Mucosa of rectum (tissue), 2 donors: ENCODE data around the gene TRAPPC8.
"Not testable (repeated sequence)": the region's sequence is repeated elsewhere in the genome, so short reads cannot be mapped to it uniquely, and the experiment has no call there.

Experiments used
- H3K27ac ChIP-seq, 2 donors: one replicate each; pipeline ENCODE4 v1.7.0; 2013; ENCODE audit warnings: inconsistent platforms in 2 of 2, low read depth in 2 of 2, low read length in 2 of 2
- H3K27me3 ChIP-seq, 2 donors: one replicate each; pipeline ENCODE4 v1.7.0; 2013; ENCODE audit warnings: low read length in 2 of 2; ENCODE audit not compliant: control insufficient read depth in 2 of 2, insufficient read depth in 2 of 2
- H3K36me3 ChIP-seq, 2 donors: one replicate each; pipeline ENCODE4 v1.7.0; 2013; ENCODE audit warnings: low read length in 2 of 2; ENCODE audit not compliant: control insufficient read depth in 2 of 2, insufficient read depth in 2 of 2
- H3K4me1 ChIP-seq, 2 donors: one replicate each; pipeline ENCODE4 v1.7.0; 2013; ENCODE audit warnings: low read length in 2 of 2, mild to moderate bottlenecking in 1 of 2; ENCODE audit not compliant: control insufficient read depth in 2 of 2, insufficient read depth in 2 of 2
- H3K4me3 ChIP-seq, 2 donors: one replicate each; pipeline ENCODE4 v1.7.0; 2013; ENCODE audit warnings: low read length in 2 of 2
- H3K9ac ChIP-seq, 2 donors: one replicate each; pipeline ENCODE4 v1.7.0; 2013; ENCODE audit warnings: low read length in 2 of 2, low read depth in 1 of 2, mild to moderate bottlenecking in 1 of 2
- H3K9me3 ChIP-seq, 2 donors: one replicate each; pipeline ENCODE4 v1.7.0; 2013; ENCODE audit warnings: low read length in 2 of 2; ENCODE audit not compliant: control insufficient read depth in 2 of 2
- donor health status: healthy.
- donor health status: Normal muscosa, but diverticular disease.

TRAPPC8 gene

DNA sequence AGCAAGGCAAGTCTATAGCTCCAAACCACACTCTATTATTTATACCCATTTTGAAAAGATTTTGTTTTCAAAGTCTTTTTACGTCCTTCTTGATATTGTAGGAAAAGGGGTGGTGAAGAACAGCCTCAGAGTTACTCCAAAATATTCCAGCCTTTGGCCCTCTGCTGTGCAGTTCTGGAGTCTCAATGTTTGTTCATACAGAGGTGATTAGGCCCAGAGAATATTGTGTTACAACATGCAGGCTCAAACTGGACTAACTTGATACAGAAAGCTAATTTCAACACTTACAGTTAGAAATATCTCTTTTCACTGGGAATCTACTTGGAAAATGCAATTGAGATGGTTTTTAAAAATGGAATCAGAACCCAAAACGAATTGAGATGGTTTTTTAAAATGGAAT is 141.8 kb downstream of the TRAPPC8 start:
- H3K4me1 ChIP-seq = no peaks in the 10 kb centered on the region
- H3K9me3 ChIP-seq = no peaks in the 10 kb centered on the region
- no peaks in the 10 kb centered on the region for H3K36me3 ChIP-seq
- no peaks in the 10 kb centered on the region for H3K27me3 ChIP-seq
- H3K4me3 ChIP-seq = no peak overlapping the region
- no peak overlapping the region for H3K27ac ChIP-seq
- H3K9ac ChIP-seq = no peak overlapping the region

- H3K36me3 ChIP-seq, H3K27ac ChIP-seq, H3K9ac ChIP-seq, H3K27me3 ChIP-seq, H3K4me3 ChIP-seq, H3K4me1 ChIP-seq, H3K9me3 ChIP-seq: not testable (repeated sequence)
Measured at GRCh38 chr18:31799257-31799656, 143.7 kb downstream of the TRAPPC8 start.

DNA sequence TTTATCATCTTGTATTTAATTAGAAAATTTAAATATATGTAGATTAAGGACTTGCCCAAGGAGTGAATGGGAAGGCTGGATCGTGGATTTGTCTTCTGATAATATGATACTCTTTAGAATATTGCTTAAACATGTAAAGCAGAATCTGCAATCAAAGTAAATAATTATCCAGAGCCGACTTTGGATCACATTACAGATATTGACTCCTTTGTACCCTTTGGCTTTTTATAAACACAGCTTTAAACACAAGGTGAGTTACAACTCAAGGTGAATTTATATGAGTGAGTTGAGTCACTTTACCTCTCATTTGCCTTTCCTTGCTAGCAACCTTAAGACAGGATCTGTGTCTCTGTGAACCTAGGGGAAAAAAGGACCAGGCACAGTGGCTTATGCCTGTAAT is 144.5 kb downstream of the TRAPPC8 start:
- no peaks in the 10 kb centered on the region for H3K36me3 ChIP-seq
- no peak overlapping the region for H3K27ac ChIP-seq

DNA sequence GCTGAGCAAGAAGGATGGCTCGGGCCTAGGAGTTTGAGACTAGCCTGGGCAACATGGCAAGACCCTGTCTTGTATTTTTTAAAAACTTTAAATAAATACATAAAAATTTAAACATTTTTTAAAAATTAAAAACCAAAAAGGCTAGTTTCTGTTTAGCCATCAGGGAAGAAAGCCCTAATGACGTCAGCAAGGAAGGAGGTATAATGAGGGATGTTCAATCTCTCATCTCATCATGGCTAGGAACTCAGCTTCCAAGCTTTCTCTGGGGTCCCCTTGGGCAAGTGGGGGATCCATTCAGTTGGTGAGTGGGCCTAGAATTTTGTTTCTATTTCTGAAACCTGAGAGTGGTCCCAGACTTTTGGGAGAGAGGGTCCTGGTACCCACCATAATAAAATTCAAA is 147.2 kb downstream of the TRAPPC8 start:
- Histone ChIP-seq H3K4me1 (no peaks in the 10 kb centered on the region), H3K27me3 (no peaks in the 10 kb centered on the region), H3K36me3 (no peaks in the 10 kb centered on the region), H3K27ac (no peak overlapping the region), H3K4me3 (no peak overlapping the region), H3K9me3 (no peaks in the 10 kb centered on the region), H3K9ac (no peak overlapping the region)

More for the DNA sequence above, 144.5 kb downstream of the TRAPPC8 start:
- no peaks in the 10 kb centered on the region for H3K27me3 ChIP-seq
- H3K9ac ChIP-seq = no peak overlapping the region
- H3K4me1 ChIP-seq = no peaks in the 10 kb centered on the region
- H3K4me3 ChIP-seq = no peak overlapping the region
- H3K9me3 ChIP-seq = no peaks in the 10 kb centered on the region

- no peaks in the 10 kb centered on the region for H3K9me3 ChIP-seq
- H3K4me1 ChIP-seq = no peaks in the 10 kb centered on the region
- no peak overlapping the region for H3K27ac ChIP-seq
- no peaks in the 10 kb centered on the region for H3K27me3 ChIP-seq
- no peak overlapping the region for H3K4me3 ChIP-seq
- H3K9ac ChIP-seq = no peak overlapping the region
- H3K36me3 ChIP-seq = no peaks in the 10 kb centered on the region
Measured at GRCh38 chr18:31793531-31793930, 149.4 kb downstream of the TRAPPC8 start.

DNA sequence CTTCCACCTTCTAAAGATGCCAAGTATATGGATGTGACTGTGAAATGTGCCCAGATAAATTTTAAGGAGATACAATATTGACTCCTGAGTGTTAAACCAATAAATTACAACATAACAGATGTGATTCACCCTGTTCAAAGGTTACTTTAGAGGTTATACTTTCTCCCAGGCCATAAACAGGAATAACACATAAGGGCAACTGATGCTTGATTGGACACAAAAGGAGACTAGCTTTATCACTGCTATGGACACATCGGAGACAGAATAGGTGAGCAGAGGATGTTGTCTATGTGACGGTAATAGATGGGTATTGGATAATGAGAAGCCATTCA is 150.4 kb downstream of the TRAPPC8 start:
- no peak overlapping the region for H3K9ac ChIP-seq
- no peaks in the 10 kb centered on the region for H3K36me3 ChIP-seq
- no peak overlapping the region for H3K27ac ChIP-seq
- H3K9me3 ChIP-seq = no peaks in the 10 kb centered on the region
- no peaks in the 10 kb centered on the region for H3K4me1 ChIP-seq
- H3K27me3 ChIP-seq = no peaks in the 10 kb centered on the region
- no peak overlapping the region for H3K4me3 ChIP-seq

- Histone ChIP-seq H3K4me1 (no peaks in the 10 kb centered on the region), H3K9ac (no peak overlapping the region), H3K27me3 (no peaks in the 10 kb centered on the region), H3K27ac (no peak overlapping the region), H3K36me3 (no peaks in the 10 kb centered on the region), H3K9me3 (no peaks in the 10 kb centered on the region), H3K4me3 (no peak overlapping the region)
Measured at GRCh38 chr18:31791817-31792579, 150.9 kb downstream of the TRAPPC8 start.

DNA sequence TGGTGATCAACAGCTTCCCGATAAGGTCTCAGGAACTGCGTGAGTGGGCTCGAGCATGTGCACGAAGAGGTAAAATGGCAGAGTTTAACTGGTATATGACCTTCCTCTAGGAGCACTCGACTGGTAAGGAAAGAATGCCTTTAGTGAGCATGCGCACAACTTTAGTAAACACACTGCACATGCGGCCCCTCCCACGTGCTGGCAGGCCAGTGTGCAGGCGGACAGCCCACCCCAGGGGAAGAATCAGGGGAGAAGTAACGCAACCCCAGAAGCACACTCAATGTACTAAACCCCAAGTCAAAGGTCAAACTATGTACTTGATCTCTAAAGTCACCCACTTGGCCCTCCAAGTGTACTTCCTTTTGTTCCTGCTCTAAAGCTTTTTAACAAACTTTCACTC is 153.5 kb downstream of the TRAPPC8 start:
- Histone ChIP-seq H3K9ac (no peak overlapping the region), H3K4me3 (no peak overlapping the region), H3K27ac (no peak overlapping the region), H3K27me3 (no peaks in the 10 kb centered on the region), H3K36me3 (no peaks in the 10 kb centered on the region), H3K4me1 (no peaks in the 10 kb centered on the region), H3K9me3 (no peaks in the 10 kb centered on the region)

DNA sequence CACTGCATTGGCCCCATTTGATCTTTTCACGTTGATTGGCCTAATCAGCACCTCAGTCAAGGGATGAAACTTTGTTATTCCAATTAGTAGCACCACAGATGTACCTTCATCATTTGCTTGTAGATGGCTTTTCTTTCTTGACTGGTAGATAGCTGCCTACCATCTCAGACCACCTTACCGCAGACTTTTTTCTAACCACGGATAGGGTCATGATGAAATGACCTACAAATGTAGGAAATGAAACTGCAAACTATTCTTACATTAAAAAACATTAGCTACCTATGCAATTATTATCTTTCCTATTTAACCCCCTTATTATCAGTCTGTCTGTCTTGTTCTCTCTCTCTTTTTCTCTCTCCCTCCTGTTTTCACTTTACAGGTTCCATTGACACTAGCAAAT is 159.9 kb downstream of the TRAPPC8 start:
- H3K4me3 ChIP-seq = no peak overlapping the region
- no peak overlapping the region for H3K9ac ChIP-seq
- H3K9me3 ChIP-seq = peaks cover 7 to 18% of the 10 kb centered on the region in 2 donors
- H3K27ac ChIP-seq = no peak overlapping the region
- no peaks in the 10 kb centered on the region for H3K36me3 ChIP-seq
- no peaks in the 10 kb centered on the region for H3K4me1 ChIP-seq
- no peaks in the 10 kb centered on the region for H3K27me3 ChIP-seq
